TTC549 (cell line): Measurements from ENCODE around the gene PCNX1.
"Not testable (repeated sequence)": the region's sequence is repeated elsewhere in the genome, so short reads cannot be mapped to it uniquely, and the experiment has no call there.

ENCODE experiments used
- FAIRE-seq: peaks from 2 replicates; lab custom pipeline; 2012; peaks lifted over from hg19 to GRCh38; lab: Jason Lieb, UNC

Gene PCNX1

GRCh38 chr14:70907176-70907995 is at the start of gene PCNX1:
PCNX1 (plus strand) TSS chr14:70907459; CDS start chr14:70907851, 392 bp downstream.
- no peak for FAIRE-seq

- no peak for FAIRE-seq
These were observed 49.8 kb upstream of the PCNX1 start for GRCh38 chr14:70857496-70857890.

GRCh38 chr14:70858641-70859040 is 48.6 kb upstream of the PCNX1 start:
- no peak for FAIRE-seq

GRCh38 chr14:70866992-70867391 is 40.3 kb upstream of the PCNX1 start:
- not testable (repeated sequence) for FAIRE-seq

DNA sequence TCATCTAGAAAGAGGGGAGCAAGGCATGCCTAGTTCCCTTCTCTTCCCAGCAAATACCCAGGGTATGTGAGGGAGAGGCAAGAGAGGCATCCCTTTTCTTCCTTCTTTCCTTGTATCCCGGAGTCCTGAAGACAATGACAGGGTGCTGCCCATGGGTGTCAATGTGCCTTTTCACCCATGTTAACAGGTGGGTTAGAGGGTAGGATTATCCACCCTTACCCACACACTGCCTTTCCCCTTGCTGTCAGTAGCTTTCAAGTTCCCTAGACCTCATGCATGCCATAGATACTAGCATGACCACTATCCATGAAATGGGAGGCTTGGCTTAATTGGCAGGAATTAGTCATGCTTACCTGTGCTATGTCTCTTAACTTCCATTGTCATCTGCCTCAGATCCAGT is 36.3 kb upstream of the PCNX1 start:
- FAIRE-seq = no peak

DNA sequence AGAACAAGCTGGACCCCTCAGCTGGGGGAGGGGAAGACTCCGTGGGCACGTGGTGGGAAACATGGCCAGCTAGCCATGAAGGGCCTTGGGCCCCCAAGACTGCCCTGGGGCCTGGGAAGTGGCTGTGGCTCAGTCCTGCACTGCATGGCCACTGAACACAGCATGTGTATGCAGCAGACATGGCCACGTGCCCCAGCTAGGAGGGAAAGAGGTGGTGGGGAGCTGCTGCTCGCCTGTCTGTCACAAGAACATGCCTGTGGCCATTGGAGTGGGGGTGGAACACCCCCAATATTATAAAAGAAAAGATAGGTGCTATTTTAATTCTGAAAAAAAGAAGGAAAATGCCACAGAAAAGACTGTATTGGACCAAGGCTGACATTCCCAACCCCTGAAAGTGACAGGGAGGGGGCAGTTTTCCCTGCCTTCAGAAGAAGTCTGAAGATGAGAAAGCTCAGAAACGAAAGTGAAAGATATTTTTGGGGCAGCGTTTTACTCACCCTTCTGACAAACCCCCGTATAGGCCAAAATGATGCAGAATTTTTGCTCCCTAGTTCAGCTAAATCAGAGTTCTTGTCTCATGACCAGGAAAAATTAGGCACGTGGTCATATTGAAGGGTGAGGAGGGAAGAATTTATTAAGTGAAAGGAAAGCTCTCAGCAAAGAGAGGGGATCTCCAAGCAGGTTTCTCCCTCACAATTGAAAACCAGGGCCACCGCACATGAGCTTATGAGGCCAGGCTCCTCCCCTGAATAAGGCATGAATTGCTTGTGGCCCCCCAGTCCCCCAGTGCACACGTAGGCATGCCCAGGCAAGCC is 35.2 kb upstream of the PCNX1 start:
- no peak for FAIRE-seq

- no peak for FAIRE-seq
These were observed 34.6 kb upstream of the PCNX1 start for GRCh38 chr14:70872678-70873020.

DNA sequence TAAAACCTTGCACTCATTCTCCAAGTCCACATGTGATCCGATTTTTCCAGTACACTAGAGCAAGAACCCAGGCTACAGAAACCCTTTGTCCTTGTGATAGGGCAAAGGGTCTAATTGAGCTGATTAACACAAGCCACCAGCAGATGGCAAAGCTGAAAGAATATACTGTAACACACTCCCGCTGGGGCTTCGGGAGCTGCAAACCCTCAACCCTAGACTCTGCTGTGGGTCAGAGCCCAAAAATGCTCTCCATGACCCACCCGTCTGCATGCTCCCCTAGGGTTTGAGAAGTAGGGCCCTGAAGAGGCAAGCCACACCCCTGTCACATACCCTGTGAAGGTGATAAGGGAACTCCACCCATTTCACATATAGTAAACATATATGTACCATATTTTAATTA is 33.6 kb upstream of the PCNX1 start:
- no peak for FAIRE-seq

DNA sequence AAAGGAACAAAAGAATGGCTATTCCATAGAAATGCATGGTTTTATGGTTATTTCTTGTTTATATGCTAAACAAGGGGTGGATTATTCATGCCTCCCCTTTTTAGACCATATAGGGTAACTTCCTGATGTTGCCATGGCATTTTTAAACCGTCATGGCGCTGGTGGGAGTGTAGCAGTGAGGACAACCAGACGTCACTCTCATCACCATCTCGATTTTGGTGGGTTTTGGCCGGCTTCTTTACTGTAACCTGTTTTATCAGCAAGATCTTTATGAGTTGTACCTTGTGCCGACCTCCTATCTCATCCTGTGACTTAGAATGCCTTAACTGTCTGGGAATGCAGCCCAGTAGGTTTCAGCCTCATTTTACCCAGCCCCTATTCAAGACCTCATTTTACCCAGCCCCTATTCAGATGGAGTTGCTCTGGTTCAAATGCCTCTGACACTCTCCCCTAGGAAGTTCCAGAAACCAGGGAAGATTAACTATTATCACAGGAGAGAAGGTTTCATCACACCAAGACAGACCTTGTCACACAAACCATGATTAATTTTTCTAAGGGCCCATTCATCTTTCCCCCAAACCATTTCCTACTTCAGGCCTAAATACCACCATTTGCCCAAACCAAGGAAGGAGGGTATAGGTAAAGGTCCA is 31.3 kb upstream of the PCNX1 start:
- FAIRE-seq = not testable (repeated sequence)

GRCh38 chr14:70879448-70879847 is 27.8 kb upstream of the PCNX1 start:
- no peak for FAIRE-seq

DNA sequence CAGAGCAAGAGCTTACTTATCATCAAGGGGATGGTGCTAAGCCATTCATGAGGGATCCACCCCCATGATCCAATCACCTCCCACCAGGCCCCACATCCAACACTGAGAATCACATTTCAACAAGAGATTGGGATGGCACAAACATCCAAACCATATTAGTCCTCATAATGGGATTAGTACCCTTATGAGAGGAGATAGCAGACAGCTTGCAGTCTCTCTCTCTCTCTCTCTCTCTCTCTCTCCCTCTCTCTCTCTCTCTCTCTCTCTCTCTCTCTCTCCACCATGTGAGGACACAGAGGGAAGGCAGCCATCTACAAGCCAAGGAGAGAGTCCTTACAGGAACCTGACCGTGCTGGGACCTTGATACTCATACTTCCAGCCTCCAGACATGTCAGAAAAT is 26.4 kb upstream of the PCNX1 start:
- FAIRE-seq = not testable (repeated sequence)

DNA sequence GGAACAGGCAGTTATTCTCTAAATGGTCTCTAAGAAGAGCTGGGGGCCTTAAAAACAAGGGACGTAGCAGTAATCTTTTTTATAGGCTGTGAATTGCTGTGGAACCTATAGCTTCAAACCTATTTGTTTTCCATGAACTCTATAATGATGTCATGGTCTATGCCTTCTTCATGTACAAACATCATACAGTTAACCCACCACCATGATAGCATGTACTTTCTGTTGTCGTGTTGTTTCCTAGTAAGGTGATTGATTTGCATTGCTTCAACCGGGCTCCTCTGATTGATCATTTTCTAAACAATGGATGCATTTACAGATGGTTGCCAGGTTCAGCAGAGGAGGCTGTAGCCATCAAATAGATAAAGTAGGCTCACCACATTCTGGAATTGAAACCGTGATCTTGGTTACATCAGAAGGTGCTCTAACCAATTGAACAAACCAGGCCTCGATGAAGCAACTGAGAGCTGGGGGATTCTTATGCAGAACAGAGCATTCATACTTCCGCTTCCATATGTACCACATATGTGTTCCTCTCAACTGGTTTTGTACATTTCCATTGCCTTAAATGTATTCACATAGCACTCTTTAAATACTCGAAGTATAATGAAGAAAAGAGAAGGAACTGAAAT is 25.6 kb upstream of the PCNX1 start:
- no peak for FAIRE-seq

- FAIRE-seq = no peak
These were observed 24.3 kb upstream of the PCNX1 start for GRCh38 chr14:70882776-70883492.

GRCh38 chr14:70884595-70885342 is 22.5 kb upstream of the PCNX1 start:
- FAIRE-seq = no peak

DNA sequence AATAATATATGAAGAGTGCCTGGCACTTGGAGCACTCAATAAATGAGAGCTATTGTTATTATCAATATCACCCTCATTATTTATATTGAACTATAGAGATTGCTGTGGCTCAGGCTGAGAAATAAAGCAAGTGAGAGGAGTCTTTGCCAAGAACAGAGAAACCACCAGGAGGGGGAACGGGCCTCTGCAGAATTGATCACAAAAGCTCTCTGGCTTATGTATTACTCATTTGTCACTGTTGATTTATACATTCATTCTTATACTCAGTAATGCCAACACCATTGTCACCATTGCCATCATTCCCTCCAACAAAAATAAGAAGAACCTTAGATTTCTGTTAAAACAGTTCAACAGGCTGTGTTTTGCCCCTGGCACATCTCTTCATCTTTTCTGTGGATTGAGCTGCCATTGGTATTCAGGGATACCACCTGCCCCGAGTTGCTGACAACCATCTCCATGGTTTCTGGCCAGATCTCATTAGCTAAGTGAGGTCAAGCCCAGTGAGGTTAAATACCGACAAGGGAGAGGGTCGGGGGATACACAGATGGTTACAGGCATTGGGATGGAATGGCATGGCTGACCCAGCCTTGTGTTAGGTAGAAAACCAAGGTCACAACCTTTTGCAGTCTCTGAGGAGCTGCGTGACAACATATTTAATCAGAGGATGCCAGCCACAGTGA is 21.8 kb upstream of the PCNX1 start:
- FAIRE-seq = no peak

DNA sequence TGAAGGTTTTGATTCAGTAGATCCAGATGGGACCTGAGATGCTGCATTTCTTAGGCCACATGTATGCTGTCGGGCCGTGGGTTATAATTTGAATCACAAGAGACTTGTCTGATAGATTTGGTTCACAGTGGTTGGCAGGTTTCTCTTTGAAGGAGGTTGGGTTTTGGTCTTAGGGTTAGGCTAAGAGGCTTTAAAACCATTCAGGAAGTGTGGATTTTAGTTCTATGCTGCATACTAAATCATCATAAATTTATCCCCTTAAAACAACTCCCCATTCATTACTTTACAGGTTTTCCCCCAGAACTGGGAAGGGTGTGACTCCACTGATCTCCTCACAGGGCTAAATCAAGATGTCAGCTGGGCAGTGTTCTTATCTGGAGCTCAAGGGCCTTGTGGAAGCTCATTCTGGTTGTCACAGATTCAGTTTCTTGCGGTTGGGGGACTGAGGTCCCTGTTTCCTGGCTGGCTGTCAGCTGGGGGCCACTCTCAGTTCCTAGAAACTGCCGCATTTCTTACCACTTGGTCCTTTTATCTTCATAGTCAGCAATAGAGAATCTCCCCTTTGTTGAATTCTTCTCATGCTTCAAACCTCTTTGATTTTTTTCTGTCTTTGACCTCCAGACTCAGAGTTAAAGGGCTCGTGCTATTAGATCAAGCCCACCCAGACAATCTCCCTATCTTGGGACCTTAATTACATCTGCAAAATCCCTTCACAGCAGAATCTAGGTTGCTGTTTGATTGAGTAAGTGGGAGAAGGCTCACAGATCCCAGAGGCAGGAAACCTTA is 20.6 kb upstream of the PCNX1 start:
- no peak for FAIRE-seq

DNA sequence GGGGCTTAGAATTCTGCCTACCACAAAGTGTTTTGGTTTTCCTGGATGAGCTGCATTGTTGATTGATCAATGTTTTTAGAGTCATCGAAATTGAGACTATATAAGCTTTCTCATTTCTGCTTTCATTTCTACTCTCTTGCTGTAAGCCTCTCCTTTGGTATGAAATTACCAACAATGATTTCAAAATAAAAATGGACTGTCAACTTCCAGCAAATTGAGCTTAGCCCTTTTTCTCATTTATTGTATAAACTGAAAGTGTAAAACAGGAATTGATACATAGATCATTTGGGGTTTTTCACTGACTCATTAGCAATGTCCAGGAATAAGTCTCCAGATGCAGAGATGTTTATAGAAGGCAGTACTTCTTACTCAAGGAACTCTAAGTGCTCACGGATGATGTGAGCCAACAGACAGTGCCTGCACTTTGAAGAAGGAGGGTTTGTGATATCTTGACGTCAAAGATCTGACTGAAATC is 20.0 kb upstream of the PCNX1 start:
- FAIRE-seq = no peak

DNA sequence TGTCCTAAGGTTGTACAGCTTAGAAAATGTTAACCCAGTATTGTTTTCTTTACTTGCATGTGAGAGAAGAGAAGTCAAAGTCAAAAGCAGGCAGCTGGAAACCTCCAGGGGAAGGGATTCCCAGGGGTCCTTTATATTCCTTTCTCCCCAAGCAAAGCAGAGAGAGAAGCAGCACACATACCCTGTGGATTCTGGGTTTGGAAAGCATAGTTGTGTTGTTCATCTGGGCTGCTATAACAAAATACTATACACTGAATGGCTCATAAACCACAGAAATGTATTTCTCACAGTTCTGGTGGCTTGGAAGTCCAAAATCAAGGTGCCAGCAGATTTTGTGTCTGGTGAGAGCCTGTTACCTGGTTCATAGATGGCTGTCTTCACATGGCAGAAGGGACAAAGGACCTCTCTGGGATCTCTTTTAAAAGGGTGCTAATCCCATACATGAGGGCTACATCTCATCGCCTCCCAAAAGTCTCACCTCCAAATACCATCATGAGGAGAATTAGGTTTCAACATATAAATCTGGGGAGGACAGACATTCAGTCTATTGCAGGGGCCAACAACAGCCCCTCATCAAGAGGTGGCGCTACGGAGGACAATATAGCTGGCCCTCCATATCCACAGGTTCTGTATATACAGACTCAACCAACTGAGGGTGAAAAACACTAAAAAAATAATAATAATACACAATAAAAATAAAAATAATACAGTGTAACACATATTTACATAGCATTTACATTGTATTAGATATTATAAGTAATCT is 19.3 kb upstream of the PCNX1 start:
- FAIRE-seq = no peak

- FAIRE-seq = no peak
These were observed 18.5 kb upstream of the PCNX1 start for GRCh38 chr14:70888681-70889175.
